ENCODE measurements around the gene TALDO1.
A peak's percentile ranks its signal among the peaks of the same experiment; 100 is the strongest.
"Not testable (repeated sequence)": the region's sequence is repeated elsewhere in the genome, so short reads cannot be mapped to it uniquely, and the experiment has no call there.

Gene TALDO1

GRCh38 chr11:719214-720016 is 27.8 kb upstream of the TALDO1 start:
- DNase-seq (ENCODE audit: low spot score) = no peak

DNA sequence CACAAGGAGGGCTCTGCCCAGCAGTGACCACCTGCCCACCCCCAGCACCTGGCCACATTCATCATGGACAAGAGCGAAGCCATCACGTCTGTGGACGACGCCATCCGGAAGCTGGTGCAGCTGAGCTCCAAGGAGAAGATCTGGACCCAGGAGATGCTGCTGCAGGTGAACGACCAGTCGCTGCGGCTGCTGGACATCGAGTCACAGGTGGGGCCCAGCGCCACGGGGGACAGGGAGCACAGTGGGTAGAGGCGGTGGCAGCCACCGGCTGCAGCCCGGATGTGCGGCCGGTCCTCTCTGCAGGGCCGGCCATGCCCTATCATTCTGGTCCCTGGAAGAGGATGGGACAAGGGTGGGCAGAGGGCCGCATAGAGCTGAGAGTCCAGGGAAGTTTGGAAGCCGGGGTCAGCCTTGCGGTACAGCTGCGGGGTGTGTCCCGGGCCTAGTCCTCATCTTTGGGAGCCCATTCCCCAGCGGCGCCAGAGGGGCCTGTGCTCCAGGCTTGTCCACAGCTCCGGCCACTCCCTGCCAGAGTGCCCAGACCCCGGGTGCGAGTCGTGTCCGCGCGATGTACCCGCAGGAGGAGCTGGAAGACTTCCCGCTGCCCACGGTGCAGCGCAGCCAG is 27.1 kb upstream of the TALDO1 start:
- DNase-seq (ENCODE audit: low spot score) = no peak

DNA sequence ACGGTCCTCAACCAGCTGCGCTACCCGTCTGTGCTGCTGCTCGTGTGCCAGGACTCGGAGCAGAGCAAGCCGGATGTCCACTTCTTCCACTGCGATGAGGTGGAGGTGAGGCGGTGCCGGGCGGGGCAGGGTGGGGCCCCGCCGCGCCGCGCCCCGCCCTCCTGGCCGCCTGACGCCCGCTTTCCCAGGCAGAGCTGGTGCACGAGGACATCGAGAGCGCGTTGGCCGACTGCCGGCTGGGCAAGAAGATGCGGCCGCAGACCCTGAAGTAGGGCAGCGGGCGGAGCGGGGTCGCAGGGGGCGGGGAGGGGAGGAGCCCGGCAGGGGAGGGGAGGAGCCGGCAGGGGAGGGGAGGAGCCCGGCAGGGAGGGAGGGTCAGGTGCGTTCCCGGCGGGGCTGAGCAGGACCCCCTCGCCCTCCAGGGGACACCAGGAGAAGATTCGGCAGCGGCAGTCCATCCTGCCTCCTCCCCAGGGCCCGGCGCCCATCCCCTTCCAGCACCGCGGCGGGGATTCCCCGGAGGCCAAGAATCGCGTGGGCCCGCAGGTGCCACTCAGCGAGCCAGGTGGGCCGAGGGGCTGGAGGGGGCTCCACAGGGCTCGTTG is 26.5 kb upstream of the TALDO1 start:
- no peak for DNase-seq (ENCODE audit: low spot score)

DNA sequence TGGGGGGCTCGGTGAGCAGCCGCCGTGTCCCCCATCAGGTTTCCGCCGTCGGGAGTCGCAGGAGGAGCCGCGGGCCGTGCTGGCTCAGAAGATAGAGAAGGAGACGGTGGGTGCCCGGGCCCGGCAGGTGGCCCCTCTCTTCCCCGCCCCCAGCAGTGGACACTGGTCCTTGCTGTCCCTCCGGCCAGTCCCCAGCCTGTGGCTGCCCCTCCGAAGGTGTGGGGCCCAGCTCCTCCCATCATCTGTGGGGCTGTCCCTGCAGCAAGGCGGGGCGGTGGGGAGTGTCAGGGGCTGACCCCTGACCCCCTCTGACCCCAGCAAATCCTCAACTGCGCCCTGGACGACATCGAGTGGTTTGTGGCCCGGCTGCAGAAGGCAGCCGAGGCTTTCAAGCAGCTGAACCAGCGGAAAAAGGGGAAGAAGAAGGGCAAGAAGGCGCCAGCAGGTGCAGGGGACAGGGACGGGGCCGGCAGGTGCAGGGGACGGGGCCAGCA is 26.0 kb upstream of the TALDO1 start:
- no peak for DNase-seq (ENCODE audit: low spot score)

DNA sequence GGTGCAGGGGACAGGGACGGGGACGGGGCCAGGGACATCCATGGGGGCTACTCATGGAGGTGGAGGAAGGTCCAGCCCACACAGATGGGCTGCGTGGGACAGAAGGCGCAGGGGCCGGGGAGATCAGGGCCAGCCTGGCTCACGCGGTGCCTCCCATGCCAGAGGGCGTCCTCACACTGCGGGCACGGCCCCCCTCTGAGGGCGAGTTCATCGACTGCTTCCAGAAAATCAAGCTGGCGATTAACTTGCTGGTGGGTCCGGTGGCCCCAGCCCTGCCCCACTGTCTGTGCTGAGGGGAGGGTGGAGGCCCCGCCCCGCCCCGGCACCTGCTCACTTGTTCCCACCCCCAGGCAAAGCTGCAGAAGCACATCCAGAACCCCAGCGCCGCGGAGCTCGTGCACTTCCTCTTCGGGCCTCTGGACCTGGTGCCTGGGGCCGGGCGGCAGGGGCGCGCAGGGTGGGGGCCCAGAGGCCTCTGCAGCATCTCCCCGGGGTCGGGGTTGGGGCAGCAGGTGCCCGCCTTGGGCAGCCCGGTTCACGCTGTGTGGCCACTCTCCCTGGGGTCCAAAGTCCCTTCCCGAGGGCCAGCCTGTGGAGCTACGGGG is 25.4 kb upstream of the TALDO1 start:
- no peak for DNase-seq (ENCODE audit: low spot score)

- DNase-seq (ENCODE audit: low spot score) = no peak
Measured at GRCh38 chr11:722346-722811, 24.9 kb upstream of the TALDO1 start.

DNA sequence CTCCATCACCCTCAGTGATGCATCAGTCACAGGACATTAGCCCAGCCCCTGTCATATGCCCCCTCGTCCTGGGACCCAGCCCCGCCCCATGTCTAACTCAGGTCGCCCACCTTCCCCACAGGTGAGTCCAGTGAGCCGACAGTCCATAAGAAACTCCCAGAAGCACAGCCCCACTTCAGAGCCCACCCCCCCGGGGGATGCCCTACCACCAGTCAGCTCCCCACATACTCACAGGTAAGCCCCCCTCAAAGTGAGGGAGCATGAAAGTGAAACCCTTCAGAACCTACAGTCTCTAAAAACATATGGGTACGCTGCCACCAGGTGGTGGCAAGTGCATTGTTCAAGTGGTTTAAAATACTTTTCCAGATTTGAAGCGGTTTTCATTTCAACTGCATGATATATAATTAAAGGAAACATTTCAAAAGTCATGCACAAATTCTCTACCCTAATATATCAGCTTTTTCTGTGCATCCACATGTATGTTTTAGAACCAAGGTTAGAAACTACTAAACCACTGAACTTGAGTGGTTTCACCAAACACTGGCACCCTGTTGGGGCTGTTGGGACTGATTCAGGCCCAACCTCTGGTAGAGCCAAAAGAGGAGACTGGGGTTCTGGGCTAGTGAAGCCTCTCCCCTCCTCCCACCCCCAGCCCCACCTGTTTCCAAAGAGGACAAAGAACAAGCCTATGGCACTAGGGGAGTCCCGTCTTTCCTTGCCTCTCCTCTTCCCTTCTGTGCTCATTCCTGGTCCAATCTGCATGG is 24.0 kb upstream of the TALDO1 start:
- DNase-seq (ENCODE audit: low spot score) = peak; percentile 68

GRCh38 chr11:724049-724777 is 23.1 kb upstream of the TALDO1 start:
- DNase-seq (ENCODE audit: low spot score) = no peak

DNA sequence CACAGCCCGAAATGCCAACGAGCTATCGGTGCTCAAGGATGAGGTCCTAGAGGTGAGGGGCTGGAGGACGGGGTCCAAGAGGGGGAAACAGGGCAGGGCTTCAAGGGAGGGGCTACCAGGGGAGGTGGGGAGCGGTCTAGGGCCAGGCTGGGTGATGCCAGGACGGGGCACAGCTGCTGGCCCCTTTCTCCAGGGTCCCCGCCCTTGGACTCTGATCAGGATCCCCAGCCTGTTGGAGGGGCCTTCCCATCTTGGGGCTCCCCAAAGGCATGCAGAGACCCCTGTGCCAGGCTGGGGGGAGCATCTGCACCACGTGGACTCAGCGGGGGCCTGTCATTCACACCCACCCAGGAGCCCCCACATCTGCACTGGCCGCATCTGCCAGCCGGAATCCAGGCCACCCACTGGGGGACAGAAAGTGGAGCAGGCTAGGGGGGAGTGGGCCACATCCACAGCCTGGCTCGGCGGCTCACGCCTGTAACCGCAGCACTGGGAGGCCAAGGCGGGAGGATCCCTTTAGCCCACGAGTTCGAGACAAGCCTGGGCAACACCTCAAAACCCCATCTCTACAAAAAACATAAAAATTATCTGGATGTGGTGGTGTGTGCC is 22.4 kb upstream of the TALDO1 start:
- DNase-seq (ENCODE audit: low spot score) = no peak

DNA sequence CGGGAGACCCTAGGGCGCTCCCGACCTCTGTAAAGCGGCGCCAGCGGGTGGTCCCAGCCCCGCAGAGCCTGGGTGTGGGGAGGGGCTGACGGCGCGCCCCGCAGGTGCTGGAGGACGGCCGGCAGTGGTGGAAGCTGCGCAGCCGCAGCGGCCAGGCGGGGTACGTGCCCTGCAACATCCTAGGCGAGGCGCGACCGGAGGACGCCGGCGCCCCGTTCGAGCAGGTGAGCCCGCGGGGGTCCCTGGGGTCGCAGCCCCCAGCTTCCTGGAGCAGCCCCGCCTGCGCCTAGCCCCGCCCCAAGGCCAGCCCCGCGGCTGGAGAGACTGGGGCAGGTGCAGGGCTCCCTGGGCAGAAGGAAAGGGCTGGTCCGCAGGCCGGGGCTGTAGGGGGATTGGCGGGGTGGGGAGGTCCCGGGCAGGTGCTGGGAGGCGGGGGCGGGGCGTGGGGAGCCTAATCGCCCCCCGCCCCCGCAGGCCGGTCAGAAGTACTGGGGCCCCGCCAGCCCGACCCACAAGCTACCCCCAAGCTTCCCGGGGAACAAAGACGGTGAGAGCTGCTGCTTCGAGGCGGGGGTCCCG is 21.6 kb upstream of the TALDO1 start:
- no peak for DNase-seq (ENCODE audit: low spot score)

- DNase-seq (ENCODE audit: low spot score) = no peak
Measured at GRCh38 chr11:726278-727220, 20.7 kb upstream of the TALDO1 start.

DNA sequence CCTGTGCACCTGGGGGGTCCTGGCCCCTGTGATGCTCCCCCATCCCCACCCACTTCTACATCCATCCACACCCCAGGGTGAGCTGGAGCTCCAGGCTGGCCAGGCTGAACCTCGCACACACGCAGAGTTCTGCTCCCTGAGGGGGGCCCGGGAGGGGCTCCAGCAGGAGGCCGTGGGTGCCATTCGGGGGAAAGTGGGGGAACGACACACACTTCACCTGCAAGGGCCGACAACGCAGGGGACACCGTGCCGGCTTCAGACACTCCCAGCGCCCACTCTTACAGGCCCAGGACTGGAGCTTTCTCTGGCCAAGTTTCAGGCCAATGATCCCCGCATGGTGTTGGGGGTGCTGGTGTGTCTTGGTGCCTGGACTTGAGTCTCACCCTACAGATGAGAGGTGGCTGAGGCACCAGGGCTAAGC is 20.0 kb upstream of the TALDO1 start:
- DNase-seq (ENCODE audit: low spot score) = no peak

- peak; percentile 98 for DNase-seq (ENCODE audit: low spot score)
Measured at GRCh38 chr11:727859-728748, 19.2 kb upstream of the TALDO1 start.

DNA sequence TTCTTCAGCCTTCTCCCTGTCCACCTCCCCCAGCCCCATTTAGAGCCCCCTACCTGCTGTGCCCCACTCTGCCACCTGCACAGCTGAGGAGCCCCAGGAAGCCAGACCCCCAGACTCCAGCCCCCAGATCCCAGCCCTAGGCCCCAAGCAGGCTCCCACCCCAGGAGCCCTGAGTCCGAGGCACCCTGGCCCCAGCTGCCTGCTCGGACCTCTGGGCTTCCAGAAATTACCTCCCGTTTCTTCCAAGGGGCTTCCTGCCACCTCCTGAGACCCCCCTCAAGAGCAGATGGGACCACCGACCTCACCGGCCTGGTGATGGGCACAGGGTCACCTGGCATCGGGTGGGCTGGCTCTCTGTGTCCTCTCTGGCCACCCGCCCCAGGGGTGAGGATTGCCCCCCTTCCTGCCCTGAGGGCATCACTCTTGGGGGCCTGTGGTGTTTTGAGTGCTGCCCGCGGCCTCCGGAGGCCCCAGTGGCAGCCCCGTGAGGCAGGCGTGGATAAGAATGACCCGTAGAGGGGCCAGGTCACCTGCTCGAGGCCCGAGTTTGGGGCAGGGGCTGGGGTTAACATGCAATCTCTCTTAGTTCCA is 18.3 kb upstream of the TALDO1 start:
- no peak for DNase-seq (ENCODE audit: low spot score)

DNA sequence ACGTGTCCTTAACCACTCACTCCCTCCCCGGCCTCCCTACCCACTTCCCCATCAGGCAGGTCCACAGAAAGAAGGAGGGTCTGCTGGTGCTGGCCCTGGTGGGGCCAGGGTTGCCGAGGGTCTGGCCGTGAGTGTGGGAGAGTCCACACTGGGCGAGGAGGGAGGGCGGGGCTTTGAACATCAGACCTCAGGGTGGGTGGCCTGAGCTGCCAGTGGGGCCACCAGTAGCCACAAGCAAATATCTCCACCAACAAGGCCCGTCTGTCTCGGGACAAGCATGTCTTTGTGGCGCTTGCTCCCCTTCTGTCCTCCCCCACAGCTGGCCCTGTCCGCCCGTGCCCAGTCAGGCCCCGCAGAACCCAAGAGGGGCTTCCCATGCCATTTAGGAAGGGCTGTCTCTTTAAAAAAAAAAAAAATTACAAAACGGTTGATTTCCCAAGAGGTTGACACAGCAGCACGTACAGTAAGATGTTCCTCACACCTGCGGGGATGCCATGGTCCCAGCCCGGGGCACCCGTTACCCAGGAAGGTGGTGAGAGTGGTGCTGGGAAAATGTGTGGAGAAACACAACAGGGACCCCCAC is 17.7 kb upstream of the TALDO1 start:
- no peak for DNase-seq (ENCODE audit: low spot score)

- DNase-seq (ENCODE audit: low spot score) = no peak
Measured at GRCh38 chr11:733072-733471, 14.2 kb upstream of the TALDO1 start.

- not testable (repeated sequence) for DNase-seq (ENCODE audit: low spot score)
Measured at GRCh38 chr11:734541-734940, 12.7 kb upstream of the TALDO1 start.
